Caco-2 (cell line): Measurements from ENCODE around the gene CUL4A. TPM values are rescaled to one million over a fixed set of nuclear protein-coding genes. Genes with fewer than 3 reads are reported as not detected.

Source experiments
- BruUV-seq: library from RNA; stranded (reverse); fragments of 400-500 nt; replicated peaks from 2 replicates; lab custom pipeline; 2021; lab: Mats Ljungman, UMichigan
- CTCF ChIA-PET: fragments of 300-600 bp; sonication (Branson Sonifier 250); formaldehyde crosslinking; loops from one replicate; lab custom pipeline; 2022; ENCODE audit warnings: antibody characterized with exemption; lab: Charles Lee
- POLR2A ChIA-PET: fragments of 300-600 bp; sonication (Branson Sonifier 250); formaldehyde crosslinking; loops from one replicate; lab custom pipeline; 2022; ENCODE audit warnings: antibody characterized with exemption; lab: Charles Lee
- DNase-seq, 2 experiments: peaks; one replicate each; pipeline versions ENCODE4 v3.0.0 to v3.0.0-alpha.2; 2020 to 2022
- H3K27me3 ChIP-seq: replicated peaks from 2 replicates; pipeline ENCODE4 v1.6.0; 2011; ENCODE audit warnings: low read length; ENCODE audit not compliant: control insufficient read depth, insufficient read depth
- H3K36me3 ChIP-seq: 2 replicates; pipeline ENCODE4 v1.5.1; 2011; ENCODE audit warnings: low read length; ENCODE audit not compliant: control insufficient read depth, insufficient read depth
- H3K4me1 ChIP-seq: fragments of 250-450 bp; sonication (Bioruptor Pico); 2 replicates; pipeline ENCODE4 v1.5.1; 2020; ENCODE audit warnings: mild to moderate bottlenecking
- H3K4me3 ChIP-seq: 2 replicates; pipeline ENCODE4 v1.5.1; 2011; ENCODE audit warnings: low read depth, mild to moderate bottlenecking, control low read depth, low read length
- H3K9me3 ChIP-seq: fragments of 250-450 bp; sonication (Bioruptor Pico); 2 replicates; pipeline ENCODE4 v1.5.1; 2020; ENCODE audit warnings: mild to moderate bottlenecking, moderate library complexity
- H3K27ac Mint-ChIP-seq: one replicate; pipeline ENCODE4 v1.8.0; 2022; ENCODE audit warnings: mixed read lengths; ENCODE audit not compliant: unreplicated experiment
- H3K27me3 Mint-ChIP-seq: one replicate; pipeline ENCODE4 v1.8.0; 2022; ENCODE audit warnings: mixed read lengths; ENCODE audit not compliant: insufficient read depth, unreplicated experiment
- H3K36me3 Mint-ChIP-seq: one replicate; pipeline ENCODE4 v1.8.0; 2022; ENCODE audit warnings: mild to moderate bottlenecking, mixed read lengths; ENCODE audit not compliant: insufficient read depth, unreplicated experiment
- H3K4me1 Mint-ChIP-seq: one replicate; pipeline ENCODE4 v1.8.0; 2022; ENCODE audit warnings: low read depth, mixed read lengths; ENCODE audit not compliant: unreplicated experiment
- H3K4me3 Mint-ChIP-seq: one replicate; pipeline ENCODE4 v1.8.0; 2022; ENCODE audit warnings: mild to moderate bottlenecking, moderate library complexity, mixed read lengths; ENCODE audit not compliant: unreplicated experiment
- H3K9me3 Mint-ChIP-seq: one replicate; pipeline ENCODE4 v1.8.0; 2022; ENCODE audit warnings: mixed read lengths; ENCODE audit not compliant: unreplicated experiment
- CTCF ChIP-seq, 2 experiments: fragments of 200-600 bp in 1 of 2; IDR thresholded peaks; 1 replicate in 1 of 2; 2 replicates in 1 of 2; pipeline versions ENCODE4 v1.5.1 to v1.8.0; 2011 to 2022; ENCODE audit warnings: antibody characterized with exemption in 1 of 2, control low read depth in 1 of 2, inconsistent platforms in 1 of 2, low read depth in 1 of 2, low read length in 1 of 2, mild to moderate bottlenecking in 1 of 2, moderate library complexity in 1 of 2; ENCODE audit not compliant: insufficient read depth in 1 of 2, severe bottlenecking in 1 of 2, unreplicated experiment in 1 of 2
- intact Hi-C: fragments of 100-400 bp; cut with micrococcal nuclease; formaldehyde crosslinking; loops from one replicate; pipeline ENCODE4 v1.10.0; 2022; ENCODE audit not compliant: unreplicated experiment
- total RNA-seq: library from RNA; stranded (reverse); gene quantifications from 2 replicates; pipeline ENCODE4 v1.2.3, GENCODE V29; 2022

CUL4A gene
- total RNA-seq, 1 experiment from 2014 or later: 125 TPM

- H3K36me3 Mint-ChIP-seq: peaks cover 48% of the 10 kb centered on the region
- no TSS peak for BruUV-seq
- H3K27ac Mint-ChIP-seq: peak overlapping the region; percentile 37
- H3K4me1 Mint-ChIP-seq: peaks cover 23% of the 10 kb centered on the region
- Histone ChIP-seq H3K4me1 (peaks cover 4% of the 10 kb centered on the region; the same call in 1 of the 2 replicates), H3K36me3 (peaks cover 5% of the 10 kb centered on the region; the same call in 1 of the 2 replicates), H3K9me3 (no peaks in the 10 kb centered on the region), H3K4me3 (peak overlapping the region; percentile 89), H3K27me3 (no peaks in the 10 kb centered on the region)
- intact Hi-C loops: loop anchor here (10.0 kb wide), 2 partner anchors 173 to 263 kb away; no protein-coding TSS in a partner anchor
- CTCF ChIA-PET: no interaction called here
- H3K4me3 Mint-ChIP-seq: peak overlapping the region; percentile 76
- TF ChIP-seq CTCF (IDR thresholded peaks at IDR 0.05; ENCODE audit: insufficient read depth in 1 of 2, low read depth in 1 of 2, low read length in 1 of 2, severe bottlenecking in 1 of 2, unreplicated experiment in 1 of 2): no peak
- POLR2A ChIA-PET: interaction anchor here (0.9 kb wide), 1 partner anchor 11 kb away, joined by 3 read pairs; no protein-coding TSS in a partner anchor
- no peaks in the 10 kb centered on the region for H3K9me3 Mint-ChIP-seq
- no peaks in the 10 kb centered on the region for H3K27me3 Mint-ChIP-seq
- DNase-seq: peak; percentile 58 to 64
Measured at GRCh38 chr13:113207890-113208420, 1.5 kb upstream of the CUL4A start.

- Mint-ChIP-seq H3K9me3 (no peaks in the 10 kb centered on the region), H3K36me3 (peaks cover 54% of the 10 kb centered on the region), H3K27ac (peak within 1 kb of the TSS; percentile 37), H3K4me1 (peaks cover 23% of the 10 kb centered on the region), H3K27me3 (no peaks in the 10 kb centered on the region), H3K4me3 (peak within 1 kb of the TSS; percentile 76)
- Histone ChIP-seq H3K27me3 (no peaks in the 10 kb centered on the region), H3K36me3 (peaks cover 9% of the 10 kb centered on the region; the same call in 1 of the 2 replicates), H3K4me3 (peak within 1 kb of the TSS; percentile 89), H3K9me3 (no peaks in the 10 kb centered on the region), H3K4me1 (peaks cover 4% of the 10 kb centered on the region; the same call in 1 of the 2 replicates)
- DNase-seq: peak; percentile 92 to 97
- intact Hi-C loops: loop anchor here (10.0 kb wide), 2 partner anchors 174 to 264 kb away; no protein-coding TSS in a partner anchor
- BruUV-seq: no TSS peak
- no peak for TF ChIP-seq CTCF (IDR thresholded peaks at IDR 0.05; ENCODE audit: insufficient read depth in 1 of 2, low read depth in 1 of 2, low read length in 1 of 2, severe bottlenecking in 1 of 2, unreplicated experiment in 1 of 2)
- POLR2A ChIA-PET: interaction anchor here (0.5 to 1.9 kb wide), 11 partner anchors 8 to 303 kb away, joined by 3 to 9 read pairs (median 4); no protein-coding TSS in a partner anchor
- CTCF ChIA-PET: no interaction called here
Measured at GRCh38 chr13:113208421-113209335, 735 bp upstream of the CUL4A start, which contains the start of gene PCID2. Gene PCID2 (minus strand): TSS chr13:113208669. CDS start chr13:113208634, 35 bp downstream.
